Right renal pelvis (tissue), 4 donors: ENCODE results near the gene SP110. TPM values are rescaled to one million over a fixed set of nuclear protein-coding genes. Genes with fewer than 3 reads are reported as not detected.
A peak's percentile ranks its signal among the peaks of the same experiment; 100 is the strongest.
"Not testable (repeated sequence)": the region's sequence is repeated elsewhere in the genome, so short reads cannot be mapped to it uniquely, and the experiment has no call there.

Experiments
- DNase-seq, 4 donors: peaks; one replicate each; pipeline ENCODE4 v3.0.0-alpha.2; 2013; ENCODE audit warnings: low read depth in 4 of 4, low spot score in 3 of 4, missing footprints in 1 of 4
- polyA plus RNA-seq, 4 donors: library from polyadenylated mRNA; unstranded; fragments of 120-200 nt; gene quantifications; one replicate each; pipeline ENCODE4 v1.2.1, GENCODE V29; 2013; ENCODE audit not compliant: insufficient read length in 4 of 4

Gene SP110
- polyA plus RNA-seq: 10 to 100 TPM; 16.7 to 25.4 (median 20.8) TPM

DNA sequence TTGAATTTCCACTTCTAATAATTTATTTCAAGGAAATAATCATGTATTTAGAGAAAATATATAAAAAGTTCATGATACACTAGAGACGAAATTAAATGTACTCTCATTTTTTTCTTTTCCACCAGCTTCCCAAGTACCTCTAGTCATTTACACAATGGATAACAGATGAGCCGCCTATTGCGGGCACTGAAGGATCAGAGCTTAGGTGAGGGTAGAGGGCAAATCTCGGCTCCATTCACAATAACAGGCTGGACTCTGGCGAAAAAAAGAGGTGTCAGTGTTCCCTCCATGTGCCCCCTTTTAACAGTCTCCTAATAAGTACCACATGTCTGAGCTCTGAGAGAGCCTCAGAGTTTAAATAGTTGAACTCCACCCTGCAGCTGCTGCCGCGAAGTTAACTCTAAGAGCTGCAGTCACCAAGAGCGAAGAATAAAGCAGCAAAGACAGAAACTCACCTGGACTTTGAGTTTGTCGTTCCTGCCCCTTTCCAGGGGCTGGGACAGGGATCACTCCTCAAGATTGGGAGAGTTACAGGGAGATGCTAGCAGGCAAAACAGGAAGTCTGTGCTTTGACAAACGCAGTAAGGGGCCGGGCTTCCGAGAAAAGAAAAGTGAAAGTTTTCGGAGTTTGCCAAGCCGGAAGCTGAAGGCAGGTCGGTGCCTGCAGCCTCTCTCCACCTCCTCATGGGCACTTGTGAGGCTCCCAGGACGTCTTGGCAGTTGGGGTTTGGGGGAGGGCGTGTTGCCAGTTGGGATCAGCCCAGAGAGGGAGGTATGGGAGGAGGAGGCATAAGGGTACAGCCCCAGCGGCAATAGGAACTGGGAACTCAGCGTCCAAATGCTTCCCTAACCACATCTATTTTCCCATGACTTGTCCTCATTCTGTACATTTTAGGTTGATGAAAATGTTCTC lies at the start of gene SP110:
Gene SP110 (minus strand): TSS at position 566 of the 913 bp plus-strand sequence. CDS start 3,057 bp downstream, outside the sequence.
- peak; percentile 61 to 73 (median 68) for DNase-seq

DNA sequence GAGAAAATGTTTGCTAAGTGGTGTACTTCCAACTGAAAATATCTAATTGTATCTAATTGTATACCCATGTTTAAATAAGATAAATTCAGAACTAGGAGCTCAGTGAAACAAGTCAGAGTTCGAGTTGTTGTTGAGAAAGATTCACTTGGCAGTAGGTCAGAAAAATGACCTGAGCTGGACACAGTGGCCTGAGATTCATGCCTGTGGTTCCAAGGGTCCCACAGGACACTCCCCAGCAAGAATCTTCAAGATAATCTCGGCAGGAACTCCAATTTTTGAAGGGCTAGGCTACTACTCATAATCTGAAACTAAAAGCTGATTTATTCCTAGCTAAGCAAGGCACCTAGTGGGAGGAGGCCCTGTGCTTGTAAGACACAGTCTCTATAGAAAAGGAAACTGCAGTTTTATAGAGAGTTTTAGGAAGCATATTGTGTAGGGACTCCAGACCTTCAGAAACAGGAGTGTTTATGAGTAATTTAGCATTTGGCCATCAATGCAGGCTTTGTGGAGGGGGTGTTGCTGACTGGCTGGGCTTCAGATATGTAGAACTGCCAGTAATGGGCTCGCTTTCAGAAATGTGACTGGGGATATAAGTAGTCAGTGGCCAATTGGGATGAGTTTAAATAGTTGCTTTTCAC lies 48.9 kb upstream of the SP110 start:
- DNase-seq: no peak

DNA sequence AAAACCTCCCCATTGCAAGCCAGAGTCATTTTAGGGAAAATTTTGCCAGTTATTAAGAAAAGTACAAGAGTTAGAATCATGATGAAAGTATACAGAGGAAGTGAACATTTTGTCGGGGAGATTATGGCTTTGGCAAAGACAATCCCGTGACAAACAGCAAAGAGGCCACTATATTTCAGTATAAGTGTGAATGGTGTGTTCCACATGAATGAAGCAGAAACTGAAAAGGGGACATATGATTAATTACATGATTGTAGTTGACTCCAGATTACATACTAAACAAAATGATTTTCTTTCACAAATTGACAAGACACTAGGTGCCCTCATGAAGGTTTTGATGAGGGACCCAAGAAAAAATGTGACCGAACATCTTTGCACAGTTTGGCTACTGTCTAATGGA lies 47.8 kb upstream of the SP110 start:
- DNase-seq: no peak

DNA sequence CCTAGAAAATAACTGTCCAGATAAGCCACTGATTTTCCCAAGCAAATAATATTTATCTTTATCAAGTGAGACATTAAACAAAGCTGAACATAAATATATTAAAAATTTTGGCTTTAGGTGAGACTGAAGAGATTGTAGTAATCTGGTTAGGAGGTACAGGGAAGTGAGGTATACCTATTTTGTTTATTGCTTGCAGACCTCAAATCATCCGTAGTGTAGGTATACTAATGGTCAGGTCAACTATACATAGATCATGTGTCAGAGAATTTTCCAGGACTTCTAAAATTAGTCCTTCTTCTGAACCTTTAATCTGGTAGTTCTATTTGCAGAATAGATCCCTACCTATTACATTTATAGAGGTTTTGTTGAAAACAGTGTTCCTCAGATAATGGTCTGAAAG lies 47.3 kb upstream of the SP110 start:
- no peak for DNase-seq

DNA sequence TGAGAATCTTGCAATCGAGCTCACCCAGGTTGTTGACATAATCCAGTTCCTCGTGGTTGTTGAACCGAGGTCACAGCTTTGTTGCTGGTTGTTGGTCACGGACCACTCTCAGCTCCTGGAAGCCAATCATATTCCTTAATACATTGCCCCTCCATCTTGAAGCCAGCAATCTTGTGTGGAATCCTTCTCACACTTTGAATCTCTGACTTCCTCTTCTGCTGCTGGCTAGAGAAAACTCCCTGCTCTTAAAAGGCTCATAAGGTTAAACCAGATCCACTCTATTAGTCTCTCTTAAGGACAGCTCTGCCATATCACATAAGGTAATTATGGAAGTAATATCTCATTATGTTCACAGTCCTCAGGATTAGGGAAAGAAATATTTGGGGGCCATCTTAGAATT lies 46.9 kb upstream of the SP110 start:
- DNase-seq: no peak

DNA sequence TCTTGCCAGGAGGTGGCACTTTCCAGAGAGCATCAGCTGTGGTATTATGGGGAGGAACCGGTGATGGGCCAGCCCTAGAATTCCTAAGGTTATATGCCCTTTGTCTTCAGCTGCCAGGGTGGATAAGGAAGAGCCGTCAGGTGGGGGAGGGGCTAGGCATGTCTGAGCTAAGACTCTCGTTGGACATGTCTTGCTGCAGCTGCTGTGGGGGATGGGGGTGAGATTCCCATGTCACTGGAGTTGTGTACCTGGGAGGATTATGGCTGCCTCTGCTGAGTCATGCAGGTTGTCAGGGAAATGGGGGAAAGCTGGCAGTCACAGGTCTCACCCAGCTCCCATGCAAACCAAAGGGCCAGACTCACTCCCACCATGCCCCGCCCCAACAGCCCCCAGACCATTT lies 45.2 kb upstream of the SP110 start:
- DNase-seq: not testable (repeated sequence)

DNA sequence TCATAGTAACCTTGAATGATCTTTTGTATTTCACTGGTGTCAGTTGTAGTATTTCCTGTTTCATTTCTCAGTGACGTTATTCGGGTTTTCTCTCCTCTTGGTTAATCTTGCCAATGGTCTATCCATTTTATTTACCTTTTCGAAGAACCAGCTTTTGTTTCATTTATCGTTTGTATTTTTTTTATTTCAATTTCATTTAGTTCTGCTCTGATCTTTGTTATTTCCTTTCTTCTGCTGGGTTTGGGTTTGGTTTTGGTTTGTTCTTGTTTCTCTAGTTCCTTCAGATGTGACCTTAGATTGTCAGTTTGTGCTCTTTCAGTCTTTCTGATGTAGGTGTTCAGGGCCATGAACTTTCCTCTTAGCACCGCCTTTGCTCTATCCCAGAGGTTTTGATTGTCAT lies 42.5 kb upstream of the SP110 start:
- no peak for DNase-seq

DNA sequence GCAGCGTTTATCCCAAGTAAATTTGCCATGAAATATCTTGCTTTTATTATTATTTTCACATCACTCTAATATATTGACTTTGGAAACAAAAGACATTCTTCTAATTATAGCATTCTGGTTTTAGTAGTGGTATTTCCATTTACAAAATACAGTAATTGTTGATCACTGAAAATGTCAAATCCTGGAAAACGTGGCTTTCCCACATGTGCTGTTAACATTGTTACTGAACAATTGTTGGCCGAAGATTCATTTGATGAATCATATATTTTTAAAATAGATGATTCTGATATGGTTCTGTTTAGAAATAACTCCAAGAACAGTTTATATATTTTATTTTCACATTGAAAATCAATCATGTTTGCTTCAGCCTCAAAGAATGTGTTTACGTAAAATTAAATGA lies 38.7 kb upstream of the SP110 start:
- no peak for DNase-seq

DNA sequence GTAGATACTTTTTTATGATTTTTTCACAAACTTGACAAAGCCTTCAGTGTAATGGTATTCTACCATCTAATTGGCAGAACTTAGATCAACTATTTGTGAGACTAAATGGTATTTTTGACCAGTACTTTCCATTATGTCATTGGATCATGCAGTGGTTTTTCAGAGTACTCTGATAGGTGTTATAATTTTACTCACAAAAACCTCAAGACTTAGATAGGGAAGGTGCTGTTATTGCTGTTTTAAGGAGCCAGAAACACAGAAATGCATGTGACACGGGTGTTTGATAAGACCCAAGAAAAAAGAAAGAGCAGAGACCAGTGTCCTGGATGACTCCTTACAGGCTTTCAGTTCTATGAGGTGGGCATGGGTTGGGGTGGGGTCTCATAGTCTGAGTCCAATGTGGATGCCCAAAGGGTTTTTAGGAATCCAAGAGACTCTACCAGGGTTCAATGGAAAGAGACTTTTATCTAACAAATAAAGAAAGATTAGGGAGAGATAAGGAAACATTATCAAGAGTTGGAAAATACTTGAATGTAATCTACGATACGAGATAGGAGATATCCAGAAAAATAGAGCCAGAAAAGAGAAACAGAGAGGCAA lies 37.0 kb upstream of the SP110 start:
- no peak for DNase-seq

DNA sequence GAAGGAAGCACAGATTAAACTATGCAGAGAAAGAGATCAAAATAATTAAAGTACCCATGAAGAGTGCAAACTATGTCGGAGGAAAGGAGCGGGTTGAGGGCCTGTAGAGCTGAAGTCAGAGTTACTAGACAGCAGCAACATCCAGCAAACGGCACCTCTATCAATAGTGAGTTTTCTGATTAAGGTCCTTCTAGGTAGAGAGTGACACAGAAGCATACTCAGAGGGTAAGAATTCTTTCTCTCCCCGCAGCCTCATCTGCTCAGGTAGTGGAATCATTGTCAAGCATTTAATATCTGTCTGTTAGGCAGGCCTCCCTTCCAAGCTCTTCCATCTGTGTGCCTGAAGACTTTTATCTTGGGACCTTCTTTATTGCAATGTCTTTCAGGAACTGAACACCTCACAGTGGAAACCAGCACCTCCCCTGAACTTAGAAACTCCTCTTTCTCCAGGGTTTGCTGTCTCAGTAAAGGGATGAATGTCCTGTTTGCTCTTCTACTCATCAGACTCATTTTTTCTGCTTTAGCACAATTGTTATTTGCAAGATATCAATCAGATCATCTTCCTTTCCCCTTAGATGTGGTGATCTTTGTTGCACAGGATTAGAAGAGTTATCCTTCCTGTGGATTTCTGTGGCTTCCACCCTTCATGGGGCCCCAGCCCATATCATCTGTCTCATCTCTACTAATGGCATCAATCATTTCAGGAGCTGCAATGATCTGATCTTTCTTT lies 34.5 kb upstream of the SP110 start:
- DNase-seq: no peak

DNA sequence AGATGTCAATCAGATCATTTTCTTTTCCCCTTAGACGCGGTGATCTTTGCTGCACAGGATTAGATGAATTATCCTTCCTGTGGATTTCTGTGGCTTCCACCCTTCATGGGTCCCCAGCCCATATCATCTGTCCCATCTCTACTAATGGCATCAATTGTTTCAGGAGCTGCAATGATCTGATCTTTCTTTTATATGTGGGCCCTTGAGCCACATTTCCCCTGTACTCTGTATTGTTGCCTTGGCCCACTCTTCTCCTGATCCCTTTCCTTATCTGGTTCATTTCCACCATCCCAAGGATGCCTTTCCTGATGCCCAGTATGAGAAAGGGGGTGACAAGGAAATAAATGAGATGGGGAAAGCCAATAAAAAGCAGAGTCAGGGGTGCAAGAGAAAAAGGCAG lies 30.4 kb upstream of the SP110 start:
- no peak for DNase-seq

DNA sequence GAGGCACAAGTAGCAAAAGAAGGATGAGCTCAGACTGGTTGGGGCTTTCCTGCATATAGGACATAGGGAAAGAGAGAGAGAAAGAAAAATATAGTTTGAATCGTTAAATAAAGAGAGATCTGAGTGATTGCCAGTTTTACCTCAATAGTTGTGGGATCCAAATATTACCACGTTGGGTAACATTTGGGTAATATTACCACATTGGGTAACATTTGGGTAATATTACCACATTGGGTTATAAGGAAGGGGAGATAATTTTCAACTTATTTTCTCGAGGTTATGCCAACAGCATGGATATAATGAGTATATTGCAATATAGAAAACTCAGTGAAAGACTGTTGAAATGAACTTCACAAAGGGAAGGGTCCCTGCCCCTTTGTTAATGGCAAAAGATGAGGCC lies 26.4 kb upstream of the SP110 start:
- DNase-seq: no peak

DNA sequence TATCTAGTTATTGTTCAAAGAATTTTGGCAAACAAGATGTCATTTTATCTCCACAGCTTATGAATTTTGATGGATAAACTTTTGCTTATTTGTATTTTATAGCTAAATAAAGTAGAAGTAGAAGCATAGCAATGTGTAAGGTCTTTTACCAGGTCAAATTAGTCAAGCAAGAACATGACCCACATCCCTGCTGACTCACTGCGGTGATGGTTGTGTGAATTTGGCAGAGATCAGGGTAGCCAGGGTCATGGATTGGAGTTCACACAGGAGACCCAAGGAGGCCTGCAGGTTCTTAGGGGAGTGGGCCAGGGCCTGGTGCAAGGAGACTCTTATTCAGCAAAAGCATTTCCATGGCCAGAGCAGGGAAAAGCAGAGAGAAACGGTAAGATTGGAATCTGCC lies 24.4 kb upstream of the SP110 start:
- DNase-seq: no peak

DNA sequence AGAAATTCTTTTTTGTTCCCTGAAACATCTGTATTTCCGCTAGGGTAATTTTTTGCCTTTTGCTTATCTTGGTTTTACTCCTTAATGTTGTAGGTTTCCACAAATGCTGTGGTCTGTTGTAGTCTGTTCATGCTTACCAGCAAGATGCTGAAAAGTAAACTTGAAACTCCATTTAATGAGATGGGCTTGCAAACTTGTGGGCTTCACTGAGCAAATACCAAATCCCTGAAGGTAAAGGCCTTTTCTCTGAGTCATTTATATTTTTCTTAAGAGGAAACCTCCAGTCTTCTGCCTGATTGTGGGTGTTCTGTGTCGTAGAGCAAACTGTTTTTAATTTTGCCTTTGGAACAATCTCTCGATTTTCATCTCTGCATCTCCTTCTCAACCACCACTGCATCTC lies 15.1 kb upstream of the SP110 start:
- DNase-seq: no peak

DNA sequence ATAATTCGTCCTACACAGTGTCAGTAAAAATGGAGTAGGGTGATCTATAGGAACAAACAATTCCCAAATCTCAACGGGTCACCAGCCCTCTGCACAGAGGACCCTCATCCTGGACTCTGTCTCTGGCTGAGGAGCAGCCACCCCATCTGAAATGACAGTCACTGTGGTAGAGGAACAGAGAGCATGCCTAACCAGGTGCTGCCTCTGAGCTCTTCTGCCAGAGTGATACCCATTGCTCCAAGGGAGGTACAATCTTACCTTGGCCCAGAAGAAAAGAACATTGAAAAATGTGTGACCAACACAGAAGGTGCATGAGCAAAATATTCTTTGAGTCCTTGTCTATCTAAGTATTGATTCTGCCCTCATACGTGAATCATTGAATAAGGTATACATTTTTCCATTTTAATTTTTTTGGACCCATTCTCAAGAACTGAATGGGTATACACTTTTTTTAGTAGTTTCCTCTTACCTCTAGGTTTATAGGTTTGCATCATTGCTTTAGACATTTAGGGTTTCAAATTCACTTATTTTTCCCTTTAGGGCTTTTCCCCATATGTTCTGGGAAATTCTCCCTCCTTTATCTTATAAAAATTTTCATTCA lies 14.4 kb upstream of the SP110 start:
- no peak for DNase-seq

DNA sequence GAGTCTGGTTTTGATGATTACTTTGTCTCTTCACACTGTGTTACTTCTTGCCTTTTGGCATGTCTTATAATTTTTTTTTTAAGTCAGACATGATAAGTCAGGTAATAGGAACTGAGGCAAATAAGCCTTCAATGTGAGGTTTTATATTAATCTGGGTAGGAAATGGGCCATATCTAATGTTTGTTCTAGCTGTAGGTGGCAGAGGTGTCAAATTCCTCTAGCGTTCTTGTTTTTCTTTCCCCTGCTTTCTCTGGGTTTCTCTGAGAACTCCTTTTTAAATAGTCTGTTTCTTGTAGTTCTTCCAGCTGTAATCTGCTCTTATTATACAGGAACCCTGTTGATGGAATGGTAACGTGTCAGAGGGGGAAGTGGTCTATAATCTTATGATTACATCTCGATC lies 11.5 kb upstream of the SP110 start:
- no peak for DNase-seq

DNA sequence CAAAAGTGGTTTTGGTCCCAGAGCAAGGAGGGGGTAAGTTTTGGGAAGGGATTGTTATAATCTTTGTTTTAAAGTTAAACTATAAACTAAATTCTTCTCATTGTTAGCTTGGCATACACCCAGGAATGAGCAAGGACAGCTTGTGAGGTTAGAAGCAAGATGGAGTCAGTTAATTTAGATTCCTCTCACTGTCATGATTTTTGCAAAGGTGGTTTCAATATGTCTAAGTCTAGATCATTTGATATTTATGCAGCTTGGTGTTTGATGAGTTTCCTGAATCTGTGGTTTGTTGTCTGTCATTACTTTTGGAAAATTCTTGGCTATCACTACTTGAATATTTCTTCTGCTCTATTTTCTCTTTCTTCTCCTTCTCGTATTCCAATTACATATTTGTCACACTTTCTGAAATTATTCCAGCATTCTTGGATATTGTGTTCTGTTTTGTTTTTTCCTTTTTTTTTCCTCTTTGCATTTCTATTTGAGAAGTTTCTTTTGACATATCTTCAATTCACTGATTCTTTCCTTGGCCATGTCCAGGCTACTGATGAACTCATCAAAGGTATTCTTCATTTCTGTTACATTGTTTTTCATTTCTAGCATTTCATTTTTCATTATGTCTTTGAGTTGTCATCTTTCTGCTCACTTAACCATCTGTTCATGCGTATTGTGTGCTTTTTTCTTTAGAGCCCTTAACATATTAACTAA lies 10.9 kb upstream of the SP110 start:
- DNase-seq: no peak

DNA sequence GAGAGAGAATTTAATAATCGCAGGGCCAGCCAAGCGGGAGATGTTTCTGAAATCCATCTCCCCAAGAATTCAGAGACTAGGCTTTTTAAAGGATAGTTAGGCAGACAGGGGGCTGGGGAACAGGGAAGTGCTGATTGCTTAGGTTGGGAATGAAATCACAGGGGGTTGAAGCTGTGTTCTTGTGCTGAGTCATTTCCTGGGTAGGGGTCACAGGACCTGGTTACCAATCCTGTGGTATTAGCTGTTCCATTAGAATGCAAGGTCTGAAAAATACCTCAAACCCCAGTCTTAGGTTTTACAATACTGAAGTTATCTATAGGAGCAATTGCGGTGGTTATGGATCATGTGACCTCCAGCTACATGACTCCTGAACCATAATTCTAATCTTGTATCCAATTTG lies 10.3 kb upstream of the SP110 start:
- no peak for DNase-seq

DNA sequence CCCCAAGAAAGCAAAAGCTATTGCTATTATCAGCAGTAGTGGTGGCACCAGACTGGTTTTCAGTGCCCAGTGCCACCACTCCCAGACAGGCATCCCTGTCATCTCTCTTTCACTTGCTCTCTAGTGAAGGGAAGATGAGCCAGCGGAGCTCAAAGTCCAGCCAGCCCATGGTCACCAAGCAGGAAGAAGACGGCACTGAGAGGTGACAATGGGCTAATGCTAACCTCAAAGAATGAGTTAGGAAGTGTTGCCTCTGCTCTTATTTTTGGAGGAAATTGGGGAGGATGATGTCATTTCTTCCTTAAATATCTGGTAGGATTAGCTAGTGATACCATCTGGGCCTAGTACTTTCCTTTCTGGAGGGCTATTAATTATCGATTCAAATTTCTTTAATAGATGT lies 7.4 kb upstream of the SP110 start:
- DNase-seq: no peak

DNA sequence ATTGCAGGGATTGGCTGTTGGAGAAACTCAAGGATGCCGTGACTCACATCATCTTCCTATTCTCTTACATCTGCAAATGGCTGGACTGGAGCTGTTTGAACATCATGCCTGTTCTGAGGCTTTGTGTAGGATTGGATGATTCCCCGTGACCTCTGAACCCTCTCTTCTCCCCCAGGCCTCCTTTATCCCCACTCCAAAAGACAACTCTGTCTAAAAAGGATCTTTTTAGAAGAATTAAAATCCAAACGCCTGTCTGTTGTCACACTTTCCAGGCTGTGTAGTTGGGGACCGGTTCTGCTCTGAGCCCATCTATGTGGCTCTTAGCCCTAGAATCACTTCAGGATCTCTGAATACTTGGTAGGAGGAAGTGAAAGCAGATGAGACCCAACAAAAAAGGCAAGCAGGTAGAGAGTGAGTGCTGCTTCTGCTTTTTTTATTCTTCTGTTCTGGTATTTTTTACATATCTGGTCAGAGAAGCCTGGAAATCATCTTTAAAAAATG lies 6.3 kb upstream of the SP110 start:
- DNase-seq: no peak
